Kidney (tissue), 14 donors: ENCODE data around the gene ORC4. TPM values are rescaled to one million over a fixed set of nuclear protein-coding genes. Genes with fewer than 3 reads are reported as not detected.
"Not testable (repeated sequence)": the region's sequence is repeated elsewhere in the genome, so short reads cannot be mapped to it uniquely, and the experiment has no call there.

ENCODE experiments used
- DNase-seq, 5 donors: peaks; one replicate each; pipeline ENCODE4 v3.0.0-alpha.2; 2013 to 2020
- FAIRE-seq: peaks from 2 replicates; lab custom pipeline; 2012; peaks lifted over from hg19 to GRCh38; lab: Jason Lieb, UNC
- H3K27ac ChIP-seq, 2 donors: one replicate each; pipeline ENCODE4 v1.7.0; 2013; ENCODE audit warnings: low read depth in 2 of 2, low read length in 2 of 2, inconsistent platforms in 1 of 2
- H3K27me3 ChIP-seq: one replicate; pipeline ENCODE4 v1.7.1; 2013; ENCODE audit warnings: low read length, inconsistent platforms; ENCODE audit not compliant: control insufficient read depth, insufficient read depth
- H3K36me3 ChIP-seq, 3 donors: one replicate each; pipeline versions ENCODE4 v1.7.0 to v1.7.1; 2013; ENCODE audit warnings: low read length in 3 of 3, control low read depth in 1 of 3, inconsistent platforms in 1 of 3; ENCODE audit not compliant: insufficient read depth in 3 of 3, control insufficient read depth in 2 of 3
- H3K4me1 ChIP-seq, 3 donors: one replicate each; pipeline versions ENCODE4 v1.7.0 to v1.7.1; 2013; ENCODE audit warnings: low read length in 3 of 3, inconsistent platforms in 1 of 3, low read depth in 1 of 3; ENCODE audit not compliant: control insufficient read depth in 2 of 3, insufficient read depth in 2 of 3
- H3K4me3 ChIP-seq, 3 donors: one replicate each; pipeline versions ENCODE4 v1.7.0 to v1.8.1; 2013; ENCODE audit warnings: low read length in 3 of 3, control low read depth in 1 of 3, inconsistent platforms in 1 of 3
- H3K9ac ChIP-seq, 3 donors: one replicate each; pipeline versions ENCODE4 v1.7.0 to v1.7.1; 2013; ENCODE audit warnings: low read length in 3 of 3, control low read depth in 1 of 3, inconsistent platforms in 1 of 3
- H3K9me3 ChIP-seq, 3 donors: one replicate each; pipeline versions ENCODE4 v1.7.0 to v1.7.1; 2013; ENCODE audit warnings: low read length in 3 of 3, control low read depth in 1 of 3, inconsistent platforms in 1 of 3; ENCODE audit not compliant: control insufficient read depth in 2 of 3, insufficient read depth in 1 of 3
- intact Hi-C: fragments of 100-400 bp; cut with DNase I; formaldehyde crosslinking; loops from one replicate; pipeline ENCODE4 v1.11.1; 2022
- polyA plus RNA-seq: library from polyadenylated mRNA; stranded (reverse); fragments of 350-450 nt; fragmentation: Illumina TruSeq; extraction: RNeasy Lipid Tissue Mini Kit (QIAGEN cat#74804); gene quantifications from one replicate; pipeline ENCODE4 v1.2.3, GENCODE V29; 2014; ENCODE audit warnings: low read depth, low replicate concordance; ENCODE audit not compliant: insufficient read depth
- total RNA-seq: library from RNA; stranded (reverse); fragmentation: NEBNext Ultra II Directional; extraction: Animal tissue kit (Norgen Biotek cat#: 25700); gene quantifications from one replicate; pipeline ENCODE4 v1.2.1, GENCODE V29; 2021
- TF ChIP-seq, protein P1 (sequence below): IDR thresholded peaks from 3 replicates; pipeline ENCODE4 v1.5.1; 2012; ENCODE audit warnings: mild to moderate bottlenecking, moderate library complexity, borderline replicate concordance; ENCODE audit not compliant: insufficient read depth; ENCODE audit errors: extremely low read depth
- donor health status: control.
- donor health status: control.
- donor health status: control.
- donor health status: control.
- donor health status: control.
- donor health status: DM: yes; HTN: yes; CAD: no.
- donor health status: Normal renal cell carcinoma (clear cell type).

Gene ORC4
- total and polyA plus RNA-seq, 2 donors from 2014 or later = 34.5 to 49.7 TPM

DNA sequence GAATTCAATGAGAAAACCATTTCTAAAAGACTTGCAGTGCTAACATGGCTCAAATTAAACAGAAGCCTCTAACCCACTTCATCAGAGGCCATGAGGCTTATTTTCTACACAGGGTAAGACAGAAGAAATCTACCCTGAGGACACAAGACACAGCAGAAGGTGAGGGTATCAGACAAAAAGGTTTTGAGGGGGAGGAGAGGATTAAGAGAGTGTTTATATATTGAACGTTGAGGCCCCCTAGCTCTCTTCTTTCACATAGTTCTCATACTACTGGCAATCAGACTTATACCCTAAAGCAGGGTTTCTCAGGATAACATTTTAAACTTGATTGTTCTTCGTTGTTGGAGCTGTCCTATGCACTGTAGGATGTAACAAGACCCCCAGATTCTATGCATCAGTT, 21.4 kb downstream of the ORC4 start:
- FAIRE-seq = no peak
- intact Hi-C loops = no loop called here
- no peak overlapping the region for H3K4me3 ChIP-seq

DNA sequence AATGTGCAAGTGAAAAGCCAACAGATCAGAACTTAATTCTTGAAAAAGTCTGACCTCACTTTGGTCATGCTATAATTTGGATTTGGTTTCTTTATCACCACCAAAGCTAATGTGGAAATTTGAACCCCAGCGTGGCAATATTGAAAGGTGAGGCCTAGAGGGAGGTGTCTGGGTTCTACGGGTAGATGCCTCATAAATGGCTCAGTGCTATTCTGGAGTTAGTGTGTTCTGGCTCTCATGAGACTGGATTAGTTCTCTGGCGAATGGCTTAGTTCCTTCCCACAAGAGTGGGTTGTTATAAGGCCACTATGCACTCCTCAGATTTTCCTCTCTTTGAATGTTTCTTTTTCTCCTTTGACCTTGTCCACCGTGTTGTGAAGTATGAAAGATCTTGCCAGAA, 22.3 kb downstream of the ORC4 start:
- no peaks in the 10 kb centered on the region for H3K4me1 ChIP-seq
- TF ChIP-seq, protein P1, sequence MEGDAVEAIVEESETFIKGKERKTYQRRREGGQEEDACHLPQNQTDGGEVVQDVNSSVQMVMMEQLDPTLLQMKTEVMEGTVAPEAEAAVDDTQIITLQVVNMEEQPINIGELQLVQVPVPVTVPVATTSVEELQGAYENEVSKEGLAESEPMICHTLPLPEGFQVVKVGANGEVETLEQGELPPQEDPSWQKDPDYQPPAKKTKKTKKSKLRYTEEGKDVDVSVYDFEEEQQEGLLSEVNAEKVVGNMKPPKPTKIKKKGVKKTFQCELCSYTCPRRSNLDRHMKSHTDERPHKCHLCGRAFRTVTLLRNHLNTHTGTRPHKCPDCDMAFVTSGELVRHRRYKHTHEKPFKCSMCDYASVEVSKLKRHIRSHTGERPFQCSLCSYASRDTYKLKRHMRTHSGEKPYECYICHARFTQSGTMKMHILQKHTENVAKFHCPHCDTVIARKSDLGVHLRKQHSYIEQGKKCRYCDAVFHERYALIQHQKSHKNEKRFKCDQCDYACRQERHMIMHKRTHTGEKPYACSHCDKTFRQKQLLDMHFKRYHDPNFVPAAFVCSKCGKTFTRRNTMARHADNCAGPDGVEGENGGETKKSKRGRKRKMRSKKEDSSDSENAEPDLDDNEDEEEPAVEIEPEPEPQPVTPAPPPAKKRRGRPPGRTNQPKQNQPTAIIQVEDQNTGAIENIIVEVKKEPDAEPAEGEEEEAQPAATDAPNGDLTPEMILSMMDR = no peak
- H3K9me3 ChIP-seq = no peaks in the 10 kb centered on the region
- H3K4me3 ChIP-seq = no peak overlapping the region
- H3K9ac ChIP-seq = no peak overlapping the region
- no peaks in the 10 kb centered on the region for H3K27me3 ChIP-seq
- intact Hi-C loops = no loop called here
- H3K36me3 ChIP-seq = no peaks in the 10 kb centered on the region
- DNase-seq (no peak), FAIRE-seq (no peak)
- no peak overlapping the region for H3K27ac ChIP-seq

More for the DNA sequence above, 21.4 kb downstream of the ORC4 start:
- Histone ChIP-seq H3K36me3 (no peaks in the 10 kb centered on the region), H3K27ac (no peak overlapping the region), H3K27me3 (no peaks in the 10 kb centered on the region), H3K9ac (no peak overlapping the region), H3K9me3 (no peaks in the 10 kb centered on the region), H3K4me1 (no peaks in the 10 kb centered on the region)
- TF ChIP-seq, protein P1 = no peak
- DNase-seq = no peak

DNA sequence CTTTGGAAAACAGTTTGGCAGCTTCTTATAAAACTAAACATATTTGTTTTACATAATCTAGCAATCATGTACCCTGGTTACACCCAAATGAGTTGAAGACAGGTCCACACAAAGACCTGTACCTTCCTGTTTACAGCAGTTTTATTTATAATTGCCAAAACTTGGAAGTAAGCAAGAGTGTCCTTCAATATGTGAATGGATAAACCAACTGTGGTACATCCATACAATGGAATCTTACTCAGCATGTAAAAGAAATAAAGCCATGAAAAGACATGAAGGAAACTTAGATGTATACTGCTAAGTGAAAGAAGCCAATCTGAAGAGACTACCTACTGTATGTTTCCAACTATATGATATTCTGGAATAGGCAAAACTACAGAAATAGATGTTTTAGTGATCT, 23.7 kb downstream of the ORC4 start:
- TF ChIP-seq, protein P1 = no peak
- intact Hi-C loops = no loop called here

DNA sequence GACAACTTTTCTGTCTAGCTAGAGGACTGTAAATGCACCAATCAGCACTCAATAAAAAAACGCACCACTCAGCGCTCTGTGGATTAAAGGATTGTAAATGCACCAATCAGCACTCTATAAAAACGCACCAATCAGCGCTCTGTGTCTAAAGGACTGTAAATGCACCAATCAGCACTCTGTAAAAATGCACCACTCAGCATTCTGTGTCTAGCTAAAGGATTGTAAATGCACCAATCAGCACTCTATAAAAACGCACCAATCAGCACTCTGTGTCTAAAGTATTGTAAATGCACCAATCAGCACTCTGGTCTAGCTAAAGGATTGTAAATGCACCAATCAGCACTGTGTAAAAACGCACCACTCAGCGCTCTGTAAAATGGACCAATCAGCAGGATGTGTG, 25.6 kb downstream of the ORC4 start:
- H3K4me3 ChIP-seq, H3K9me3 ChIP-seq, H3K4me1 ChIP-seq, FAIRE-seq, H3K36me3 ChIP-seq, H3K9ac ChIP-seq, H3K27me3 ChIP-seq, intact Hi-C loops, H3K27ac ChIP-seq, DNase-seq: not testable (repeated sequence)

More for the DNA sequence above, 23.7 kb downstream of the ORC4 start:
- Histone ChIP-seq H3K4me3 (no peak overlapping the region), H3K27ac (no peak overlapping the region), H3K9ac (no peak overlapping the region), H3K4me1 (no peaks in the 10 kb centered on the region), H3K27me3 (no peaks in the 10 kb centered on the region), H3K36me3 (no peaks in the 10 kb centered on the region), H3K9me3 (no peaks in the 10 kb centered on the region)
- DNase-seq (no peak), FAIRE-seq (no peak)
